HepG2 (cell line): ENCODE data around the gene ZFYVE28. TPM values are rescaled to one million over a fixed set of nuclear protein-coding genes. Genes with fewer than 3 reads are reported as not detected.

Experiments
- ATAC-seq: fragments of 200-7000 bp; cut with Tn5 transposase; 3 replicates; pipeline ENCODE4 v1.9.1; 2020; ENCODE audit warnings: mild to moderate bottlenecking, moderate library complexity
- BruUV-seq: library from RNA; stranded (reverse); fragments of 400-500 nt; replicated peaks from 2 replicates; lab custom pipeline; 2021; lab: Mats Ljungman, UMichigan
- CTCF ChIA-PET: fragments of 300-600 bp; formaldehyde crosslinking; extraction: SDS; loops from one replicate; lab custom pipeline; 2021; ENCODE audit warnings: low total read pairs, inconsistent platforms, low intra/inter-chr PET ratio; lab: Yijun Ruan, JAX
- POLR2A ChIA-PET: fragments of 350-600 bp; sonication (Branson Sonifier 250); formaldehyde crosslinking; loops from one replicate; lab custom pipeline; 2020; ENCODE audit warnings: antibody characterized with exemption, inconsistent platforms; lab: Yijun Ruan, JAX
- DNase-seq: peaks from one replicate; pipeline ENCODE4 v3.0.0-alpha.2; 2015; ENCODE audit warnings: low spot score
- FAIRE-seq: peaks from 3 replicates; lab custom pipeline; 2011; peaks lifted over from hg19 to GRCh38; lab: Jason Lieb, UNC
- H2AFZ ChIP-seq: one replicate; pipeline ENCODE4 v1.6.1; 2011; ENCODE audit warnings: low read length, inconsistent platforms
- H3K27ac ChIP-seq: fragments of 300-600 bp; 3 replicates; pipeline ENCODE4 v1.8.0; 2011; ENCODE audit warnings: mixed run types, mild to moderate bottlenecking, mixed read lengths, low read length, inconsistent platforms; ENCODE audit not compliant: insufficient read depth; ENCODE audit errors: extremely low read length
- H3K27me3 ChIP-seq, 2 experiments: fragments of 200-600 bp in 1 of 2; 2 replicates in 1 of 2; 3 replicates in 1 of 2; pipeline versions ENCODE4 v1.6.0 to v1.8.0; 2011; ENCODE audit warnings: low read length in 2 of 2, mild to moderate bottlenecking in 2 of 2, moderate library complexity in 2 of 2, inconsistent platforms in 1 of 2; ENCODE audit not compliant: insufficient read depth in 2 of 2, control insufficient read depth in 1 of 2
- H3K36me3 ChIP-seq, 2 experiments: fragments of 200-600 bp in 1 of 2; replicated peaks in 1 of 2; 2 replicates in 1 of 2; 3 replicates in 1 of 2; pipeline versions ENCODE4 v1.5.1 to v1.8.0; 2011; ENCODE audit warnings: low read length in 2 of 2, inconsistent platforms in 1 of 2; ENCODE audit not compliant: insufficient read depth in 2 of 2, control insufficient read depth in 1 of 2
- H3K4me1 ChIP-seq: 2 replicates; pipeline ENCODE4 v1.5.1; 2012; ENCODE audit warnings: low read length, inconsistent platforms; ENCODE audit not compliant: insufficient read depth
- H3K4me2 ChIP-seq: 2 replicates; pipeline ENCODE4 v1.6.0; 2011; ENCODE audit warnings: low read depth, low read length, inconsistent platforms
- H3K4me3 ChIP-seq, 3 experiments: fragments of 200-600 bp in 1 of 3; sonication (generic), shearing (Covaris generic) in 1 of 3; replicated peaks in 1 of 3; 2 replicates each; pipeline ENCODE4 v1.5.1; 2011 to 2016; ENCODE audit warnings: low read length in 3 of 3, inconsistent platforms in 2 of 3, low read depth in 2 of 3, mild to moderate bottlenecking in 2 of 3, control low read depth in 1 of 3, mixed read lengths in 1 of 3; ENCODE audit not compliant: insufficient read depth in 1 of 3
- H3K79me2 ChIP-seq: one replicate; pipeline ENCODE4 v1.6.1; 2011; ENCODE audit warnings: low read length, inconsistent platforms; ENCODE audit not compliant: insufficient read depth
- H3K9ac ChIP-seq: 2 replicates; pipeline ENCODE4 v1.6.0; 2011; ENCODE audit warnings: mild to moderate bottlenecking, low read depth, low read length, inconsistent platforms; ENCODE audit not compliant: insufficient read depth
- H3K9me3 ChIP-seq: 2 replicates; pipeline ENCODE4 v1.5.1; 2012; ENCODE audit warnings: mild to moderate bottlenecking, low read length
- H4K20me1 ChIP-seq: 2 replicates; pipeline ENCODE4 v1.6.0; 2011; ENCODE audit warnings: inconsistent platforms, mild to moderate bottlenecking, low read length, moderate library complexity; ENCODE audit not compliant: insufficient read depth
- ZC3H13 ChIP-seq: sonication (generic); formaldehyde crosslinking; IDR thresholded peaks from 2 replicates; pipeline ENCODE4 v1.8.1; 2023; ENCODE audit warnings: mild to moderate bottlenecking, missing genetic modification reagents, moderate library complexity
- ZNF34 ChIP-seq: sonication (generic); formaldehyde crosslinking; IDR thresholded peaks from 2 replicates; pipeline ENCODE4 v1.4.0; 2020; ENCODE audit warnings: mild to moderate bottlenecking, missing genetic modification reagents, borderline replicate concordance
- ZNF556 ChIP-seq: sonication (generic); formaldehyde crosslinking; IDR thresholded peaks from 2 replicates; pipeline ENCODE4 v1.4.0; 2020; ENCODE audit warnings: mild to moderate bottlenecking, missing genetic modification reagents, borderline replicate concordance
- ZNF776 ChIP-seq: sonication (generic); formaldehyde crosslinking; IDR thresholded peaks from 2 replicates; pipeline ENCODE4 v1.4.0; 2020; ENCODE audit warnings: mild to moderate bottlenecking, missing genetic modification reagents
- ZNF841 ChIP-seq: sonication (generic); formaldehyde crosslinking; IDR thresholded peaks from 2 replicates; pipeline ENCODE4 v1.8.1; 2023; ENCODE audit warnings: missing genetic modification reagents, borderline replicate concordance
- WGBS: methylation state at CpG from one replicate; pipeline ENCODE4 v1.1.6; 2017; ENCODE audit warnings: low lambda C conversion rate; 5-methylcytosine and 5-hydroxymethylcytosine counted together
- in situ Hi-C: cut with HindIII; loops from 2 replicates; pipeline ENCODE4 v1.10.0; 2017; ENCODE audit warnings: low pct_unique_long_range_greater_than_20kb; ENCODE audit not compliant: extremely low pct_ligation_motif_present
- intact Hi-C: fragments of 100-400 bp; cut with micrococcal nuclease; formaldehyde crosslinking; loops from one replicate; pipeline ENCODE4 v1.10.0; 2022; ENCODE audit not compliant: unreplicated experiment
- polyA plus RNA-seq, 8 experiments: library from polyadenylated mRNA; depleted of rRNA in 3 of 8; stranded (reverse) in 7 of 8; unstranded in 1 of 8; fragments of >200 nt; fragmentation: Illumina TruSeq in 4 of 8; extraction: Trizol in 4 of 8; gene quantifications; 2 replicates each; pipeline versions ENCODE4 v1.2.1 to v1.2.3, GENCODE V29; 2011 to 2016; ENCODE audit warnings: low read depth in 4 of 8, missing spikeins in 1 of 8, mixed read lengths in 1 of 8; ENCODE audit not compliant: insufficient read depth in 1 of 8
- total RNA-seq, 5 experiments: library from RNA; depleted of rRNA; stranded (reverse); fragments of >200 nt; fragmentation: Illumina TruSeq; extraction: Trizol; gene quantifications; 2 replicates each; pipeline ENCODE4 v1.2.3, GENCODE V29; 2016; ENCODE audit warnings: low read depth in 1 of 5
- TF ChIP-seq, protein P1 (sequence below): sonication (generic); formaldehyde crosslinking; conservative IDR thresholded peaks from 2 replicates; pipeline ENCODE4 v1.8.1; 2023; ENCODE audit warnings: missing genetic modification reagents
- TF ChIP-seq, protein P2 (sequence below): conservative IDR thresholded peaks from 2 replicates; pipeline ENCODE4 v1.6.1; 2018; ENCODE audit warnings: missing genetic modification reagents
- TF ChIP-seq, protein P3 (sequence below): sonication (generic); formaldehyde crosslinking; IDR thresholded peaks from 2 replicates; pipeline ENCODE4 v1.4.0; 2020; ENCODE audit warnings: mild to moderate bottlenecking, missing genetic modification reagents, borderline replicate concordance

ZFYVE28 gene
- total and polyA plus RNA-seq, 2 of the 13 experiments (the other 11 are each of a cell fraction or from before 2014, with no cell fraction given), result 0.12 to 0.22 TPM

DNA sequence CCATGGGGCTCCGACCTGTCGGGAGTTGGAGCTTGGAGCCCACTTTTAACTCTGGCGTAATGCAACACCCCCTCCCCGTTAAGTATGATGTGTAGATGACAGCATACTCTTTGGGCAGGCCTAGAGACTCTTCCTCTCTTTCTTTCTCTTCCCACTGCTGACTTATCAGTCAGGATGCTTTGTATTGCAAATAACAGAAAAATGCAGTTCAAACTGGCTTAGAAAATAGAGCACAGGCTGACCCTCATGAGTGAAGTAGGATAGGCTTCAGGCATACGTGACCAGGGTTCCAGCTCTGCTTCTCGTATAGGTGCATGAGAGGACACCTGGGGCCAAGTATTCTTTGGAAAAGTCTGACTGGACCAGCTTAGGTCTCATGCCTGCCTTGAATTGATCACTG lies 27.1 kb upstream of the ZFYVE28 start:
- in situ Hi-C loops (no loop called here), intact Hi-C loops (loop anchor here (5.0 kb wide), 1 partner anchor 438 kb away; the partner anchor contains the start of gene NELFA)
- no peaks in the 10 kb centered on the region for H4K20me1 ChIP-seq
- POLR2A ChIA-PET, result no interaction called here
- H3K27ac ChIP-seq, result no peak overlapping the region
- WGBS, result 58% methylated on average over 6 of the region's 6 CpGs
- H3K36me3 ChIP-seq, result no peaks in the 10 kb centered on the region
- no TSS peak for BruUV-seq
- DNase-seq (no peak), FAIRE-seq (no peak), ATAC-seq (no peak)
- H3K79me2 ChIP-seq, result no peaks in the 10 kb centered on the region
- no peak overlapping the region for H3K4me2 ChIP-seq
- peaks cover 13% of the 10 kb centered on the region for H3K4me1 ChIP-seq
- TF ChIP-seq ZNF556 (CRISPR knock-in tag) (no peak), ZNF841 (CRISPR knock-in tag) (no peak), ZNF34 (CRISPR knock-in tag) (no peak), ZC3H13 (CRISPR knock-in tag) (no peak), ZNF776 (CRISPR knock-in tag) (no peak)
- TF ChIP-seq, protein P1, sequence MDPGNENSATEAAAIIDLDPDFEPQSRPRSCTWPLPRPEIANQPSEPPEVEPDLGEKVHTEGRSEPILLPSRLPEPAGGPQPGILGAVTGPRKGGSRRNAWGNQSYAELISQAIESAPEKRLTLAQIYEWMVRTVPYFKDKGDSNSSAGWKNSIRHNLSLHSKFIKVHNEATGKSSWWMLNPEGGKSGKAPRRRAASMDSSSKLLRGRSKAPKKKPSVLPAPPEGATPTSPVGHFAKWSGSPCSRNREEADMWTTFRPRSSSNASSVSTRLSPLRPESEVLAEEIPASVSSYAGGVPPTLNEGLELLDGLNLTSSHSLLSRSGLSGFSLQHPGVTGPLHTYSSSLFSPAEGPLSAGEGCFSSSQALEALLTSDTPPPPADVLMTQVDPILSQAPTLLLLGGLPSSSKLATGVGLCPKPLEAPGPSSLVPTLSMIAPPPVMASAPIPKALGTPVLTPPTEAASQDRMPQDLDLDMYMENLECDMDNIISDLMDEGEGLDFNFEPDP (CRISPR knock-in tag), result no peak
- TF ChIP-seq, protein P2, sequence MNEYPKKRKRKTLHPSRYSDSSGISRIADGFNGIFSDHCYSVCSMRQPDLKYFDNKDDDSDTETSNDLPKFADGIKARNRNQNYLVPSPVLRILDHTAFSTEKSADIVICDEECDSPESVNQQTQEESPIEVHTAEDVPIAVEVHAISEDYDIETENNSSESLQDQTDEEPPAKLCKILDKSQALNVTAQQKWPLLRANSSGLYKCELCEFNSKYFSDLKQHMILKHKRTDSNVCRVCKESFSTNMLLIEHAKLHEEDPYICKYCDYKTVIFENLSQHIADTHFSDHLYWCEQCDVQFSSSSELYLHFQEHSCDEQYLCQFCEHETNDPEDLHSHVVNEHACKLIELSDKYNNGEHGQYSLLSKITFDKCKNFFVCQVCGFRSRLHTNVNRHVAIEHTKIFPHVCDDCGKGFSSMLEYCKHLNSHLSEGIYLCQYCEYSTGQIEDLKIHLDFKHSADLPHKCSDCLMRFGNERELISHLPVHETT (CRISPR knock-in tag), result no peak
- TF ChIP-seq, protein P3, sequence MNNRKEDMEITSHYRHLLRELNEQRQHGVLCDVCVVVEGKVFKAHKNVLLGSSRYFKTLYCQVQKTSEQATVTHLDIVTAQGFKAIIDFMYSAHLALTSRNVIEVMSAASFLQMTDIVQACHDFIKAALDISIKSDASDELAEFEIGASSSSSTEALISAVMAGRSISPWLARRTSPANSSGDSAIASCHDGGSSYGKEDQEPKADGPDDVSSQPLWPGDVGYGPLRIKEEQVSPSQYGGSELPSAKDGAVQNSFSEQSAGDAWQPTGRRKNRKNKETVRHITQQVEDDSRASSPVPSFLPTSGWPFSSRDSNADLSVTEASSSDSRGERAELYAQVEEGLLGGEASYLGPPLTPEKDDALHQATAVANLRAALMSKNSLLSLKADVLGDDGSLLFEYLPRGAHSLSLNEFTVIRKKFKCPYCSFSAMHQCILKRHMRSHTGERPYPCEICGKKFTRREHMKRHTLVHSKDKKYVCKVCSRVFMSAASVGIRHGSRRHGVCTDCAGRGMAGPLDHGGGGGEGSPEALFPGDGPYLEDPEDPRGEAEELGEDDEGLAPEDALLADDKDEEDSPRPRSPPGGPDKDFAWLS (CRISPR knock-in tag), result no peak
- no peak overlapping the region for H3K9ac ChIP-seq
- CTCF ChIA-PET, result no interaction called here
- H2AFZ ChIP-seq, result no peak overlapping the region
- peaks cover 2 to 19% of the 10 kb centered on the region in 2 experiments; a peak in 3 of 5 replicates for H3K27me3 ChIP-seq
- H3K9me3 ChIP-seq, result no peaks in the 10 kb centered on the region
- no peak overlapping the region for H3K4me3 ChIP-seq
